ENCODE measurements around the gene RND2.

DNA sequence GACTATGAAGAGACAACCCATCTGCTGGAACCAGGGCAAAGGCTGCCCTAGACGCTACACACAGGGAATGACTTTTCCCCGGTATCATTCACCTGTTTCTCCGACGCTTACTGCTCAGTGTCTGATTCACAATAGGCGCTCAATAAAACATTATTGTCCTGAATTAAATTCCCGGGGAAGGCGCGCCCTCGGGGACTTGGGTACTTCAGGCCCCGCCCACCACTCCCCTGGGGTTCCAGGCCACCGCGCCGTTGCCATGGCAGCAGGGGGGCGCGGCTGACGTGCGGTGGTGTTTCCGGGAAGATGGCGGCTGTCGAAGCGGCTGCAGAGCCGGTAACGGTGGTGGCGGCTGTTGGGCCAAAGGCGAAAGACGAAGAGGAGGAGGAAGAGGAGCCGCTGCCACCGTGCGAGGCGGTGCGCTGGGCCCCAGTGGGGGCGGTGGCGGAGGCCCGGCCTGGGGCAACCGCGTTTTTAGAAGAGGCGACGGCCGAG is 44.7 kb upstream of the RND2 start, which contains the start of gene RUNDC1:
- TF ChIP-seq, protein P1, sequence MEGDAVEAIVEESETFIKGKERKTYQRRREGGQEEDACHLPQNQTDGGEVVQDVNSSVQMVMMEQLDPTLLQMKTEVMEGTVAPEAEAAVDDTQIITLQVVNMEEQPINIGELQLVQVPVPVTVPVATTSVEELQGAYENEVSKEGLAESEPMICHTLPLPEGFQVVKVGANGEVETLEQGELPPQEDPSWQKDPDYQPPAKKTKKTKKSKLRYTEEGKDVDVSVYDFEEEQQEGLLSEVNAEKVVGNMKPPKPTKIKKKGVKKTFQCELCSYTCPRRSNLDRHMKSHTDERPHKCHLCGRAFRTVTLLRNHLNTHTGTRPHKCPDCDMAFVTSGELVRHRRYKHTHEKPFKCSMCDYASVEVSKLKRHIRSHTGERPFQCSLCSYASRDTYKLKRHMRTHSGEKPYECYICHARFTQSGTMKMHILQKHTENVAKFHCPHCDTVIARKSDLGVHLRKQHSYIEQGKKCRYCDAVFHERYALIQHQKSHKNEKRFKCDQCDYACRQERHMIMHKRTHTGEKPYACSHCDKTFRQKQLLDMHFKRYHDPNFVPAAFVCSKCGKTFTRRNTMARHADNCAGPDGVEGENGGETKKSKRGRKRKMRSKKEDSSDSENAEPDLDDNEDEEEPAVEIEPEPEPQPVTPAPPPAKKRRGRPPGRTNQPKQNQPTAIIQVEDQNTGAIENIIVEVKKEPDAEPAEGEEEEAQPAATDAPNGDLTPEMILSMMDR (conservative IDR thresholded peaks at IDR 0.05; ENCODE audit: low read depth in 2 of 2) = no peak
- TF ChIP-seq POLR2AphosphoS5 (IDR thresholded peaks at IDR 0.05; ENCODE audit: low read depth) (peak; percentile 68), JUNB (IDR thresholded peaks at IDR 0.05; ENCODE audit: unreplicated experiment) (no peak), EZH2phosphoT487 (IDR thresholded peaks at IDR 0.05; ENCODE audit: unreplicated experiment) (no peak), EZH2 (IDR thresholded peaks at IDR 0.05; ENCODE audit: low read depth, unreplicated experiment) (no peak), CREB1 (CRISPR knock-in tag; IDR thresholded peaks at IDR 0.05; ENCODE audit: low read depth) (peak; percentile 73), ZNF114 (CRISPR knock-in tag; IDR thresholded peaks at IDR 0.05) (no peak), ZNF331 (CRISPR knock-in tag; IDR thresholded peaks at IDR 0.05; ENCODE audit: low read depth) (no peak)
- TF ChIP-seq, protein P2, sequence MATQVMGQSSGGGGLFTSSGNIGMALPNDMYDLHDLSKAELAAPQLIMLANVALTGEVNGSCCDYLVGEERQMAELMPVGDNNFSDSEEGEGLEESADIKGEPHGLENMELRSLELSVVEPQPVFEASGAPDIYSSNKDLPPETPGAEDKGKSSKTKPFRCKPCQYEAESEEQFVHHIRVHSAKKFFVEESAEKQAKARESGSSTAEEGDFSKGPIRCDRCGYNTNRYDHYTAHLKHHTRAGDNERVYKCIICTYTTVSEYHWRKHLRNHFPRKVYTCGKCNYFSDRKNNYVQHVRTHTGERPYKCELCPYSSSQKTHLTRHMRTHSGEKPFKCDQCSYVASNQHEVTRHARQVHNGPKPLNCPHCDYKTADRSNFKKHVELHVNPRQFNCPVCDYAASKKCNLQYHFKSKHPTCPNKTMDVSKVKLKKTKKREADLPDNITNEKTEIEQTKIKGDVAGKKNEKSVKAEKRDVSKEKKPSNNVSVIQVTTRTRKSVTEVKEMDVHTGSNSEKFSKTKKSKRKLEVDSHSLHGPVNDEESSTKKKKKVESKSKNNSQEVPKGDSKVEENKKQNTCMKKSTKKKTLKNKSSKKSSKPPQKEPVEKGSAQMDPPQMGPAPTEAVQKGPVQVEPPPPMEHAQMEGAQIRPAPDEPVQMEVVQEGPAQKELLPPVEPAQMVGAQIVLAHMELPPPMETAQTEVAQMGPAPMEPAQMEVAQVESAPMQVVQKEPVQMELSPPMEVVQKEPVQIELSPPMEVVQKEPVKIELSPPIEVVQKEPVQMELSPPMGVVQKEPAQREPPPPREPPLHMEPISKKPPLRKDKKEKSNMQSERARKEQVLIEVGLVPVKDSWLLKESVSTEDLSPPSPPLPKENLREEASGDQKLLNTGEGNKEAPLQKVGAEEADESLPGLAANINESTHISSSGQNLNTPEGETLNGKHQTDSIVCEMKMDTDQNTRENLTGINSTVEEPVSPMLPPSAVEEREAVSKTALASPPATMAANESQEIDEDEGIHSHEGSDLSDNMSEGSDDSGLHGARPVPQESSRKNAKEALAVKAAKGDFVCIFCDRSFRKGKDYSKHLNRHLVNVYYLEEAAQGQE (IDR thresholded peaks at IDR 0.05; ENCODE audit: unreplicated experiment) = no peak
- TF ChIP-seq, protein P3, sequence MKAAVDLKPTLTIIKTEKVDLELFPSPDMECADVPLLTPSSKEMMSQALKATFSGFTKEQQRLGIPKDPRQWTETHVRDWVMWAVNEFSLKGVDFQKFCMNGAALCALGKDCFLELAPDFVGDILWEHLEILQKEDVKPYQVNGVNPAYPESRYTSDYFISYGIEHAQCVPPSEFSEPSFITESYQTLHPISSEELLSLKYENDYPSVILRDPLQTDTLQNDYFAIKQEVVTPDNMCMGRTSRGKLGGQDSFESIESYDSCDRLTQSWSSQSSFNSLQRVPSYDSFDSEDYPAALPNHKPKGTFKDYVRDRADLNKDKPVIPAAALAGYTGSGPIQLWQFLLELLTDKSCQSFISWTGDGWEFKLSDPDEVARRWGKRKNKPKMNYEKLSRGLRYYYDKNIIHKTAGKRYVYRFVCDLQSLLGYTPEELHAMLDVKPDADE (IDR thresholded peaks at IDR 0.05) = no peak

All from GM23338 (cell line).